K562 (cell line): ENCODE results near the gene CEP85L. TPM values are rescaled to one million over a fixed set of nuclear protein-coding genes. Genes with fewer than 3 reads are reported as not detected.

Source experiments
- ATAC-seq: fragments of 200-7000 bp; cut with Tn5 transposase; 3 replicates; pipeline ENCODE4 v1.9.1; 2020; ENCODE audit warnings: moderate library complexity
- BruUV-seq: library from RNA; stranded (reverse); fragments of 400-500 nt; replicated peaks from 2 replicates; lab custom pipeline; 2021; lab: Mats Ljungman, UMichigan
- CTCF ChIA-PET: fragments of 300-600 bp; formaldehyde crosslinking; extraction: SDS; loops from one replicate; lab custom pipeline; 2021; ENCODE audit warnings: low intra/inter-chr PET ratio; lab: Yijun Ruan, JAX
- POLR2A ChIA-PET: fragments of 300-600, 350-650 bp; sonication (Branson Sonifier 250); formaldehyde crosslinking; extraction: SDS; loops from one replicate; lab custom pipeline; 2021; ENCODE audit warnings: antibody characterized with exemption, inconsistent platforms; lab: Yijun Ruan, JAX
- DNase-seq, 4 experiments: peaks; one replicate each; pipeline versions ENCODE4 v3.0.0 to v3.0.0-alpha.2; 2011 to 2018; ENCODE audit warnings: low spot score in 3 of 4, mixed read lengths in 3 of 4; ENCODE audit errors: extremely low read depth in 1 of 4
- FAIRE-seq: peaks from 2 replicates; lab custom pipeline; 2011; peaks lifted over from hg19 to GRCh38; lab: Jason Lieb, UNC
- H2AFZ ChIP-seq: 2 replicates; pipeline ENCODE4 v1.6.0; 2011; ENCODE audit warnings: low read depth, low read length, control low read depth, inconsistent platforms
- H3K27ac ChIP-seq: fragments of 200-600 bp; 3 replicates; pipeline ENCODE4 v1.8.0; 2011; ENCODE audit warnings: low read depth, mild to moderate bottlenecking, control low read depth, inconsistent platforms, low read length, moderate library complexity, mixed read lengths; ENCODE audit errors: extremely low read depth
- H3K27me3 ChIP-seq, 2 experiments: fragments of 300-600 bp in 1 of 2; 2 replicates in 1 of 2; 3 replicates in 1 of 2; pipeline versions ENCODE4 v1.6.0 to v1.8.0; 2011; ENCODE audit warnings: inconsistent platforms in 2 of 2, low read length in 2 of 2, mild to moderate bottlenecking in 1 of 2, mixed read lengths in 1 of 2, moderate library complexity in 1 of 2; ENCODE audit not compliant: control insufficient read depth in 2 of 2, insufficient read depth in 2 of 2
- H3K36me3 ChIP-seq: fragments of 300-600 bp; 3 replicates; pipeline ENCODE4 v1.8.0; 2011; ENCODE audit warnings: mild to moderate bottlenecking, low read length, inconsistent platforms; ENCODE audit not compliant: control insufficient read depth, insufficient read depth
- H3K4me1 ChIP-seq, 2 experiments: fragments of 200-600 bp in 1 of 2; replicated peaks in 1 of 2; 2 replicates in 1 of 2; 3 replicates in 1 of 2; pipeline versions ENCODE4 v1.5.1 to v1.8.0; 2011; ENCODE audit warnings: inconsistent platforms in 2 of 2, low read length in 2 of 2, mild to moderate bottlenecking in 1 of 2, mixed read lengths in 1 of 2, moderate library complexity in 1 of 2; ENCODE audit not compliant: control insufficient read depth in 2 of 2, insufficient read depth in 2 of 2
- H3K4me2 ChIP-seq: 2 replicates; pipeline ENCODE4 v1.6.1; 2011; ENCODE audit warnings: low read length, control low read depth, inconsistent platforms, mixed read lengths; ENCODE audit not compliant: insufficient read depth
- H3K4me3 ChIP-seq: fragments of 200-600 bp; sonication (generic), shearing (Covaris generic); 2 replicates; pipeline ENCODE4 v1.5.1; 2016; ENCODE audit warnings: control low read depth, inconsistent platforms
- H3K79me2 ChIP-seq: fragments of 200-600 bp; 3 replicates; pipeline ENCODE4 v1.8.0; 2011; ENCODE audit warnings: low read length, inconsistent platforms; ENCODE audit not compliant: control insufficient read depth, insufficient read depth
- H3K9ac ChIP-seq, 2 experiments: 2 replicates each; pipeline versions ENCODE4 v1.6.0 to v1.6.1; 2011; ENCODE audit warnings: low read depth in 2 of 2, low read length in 2 of 2, control low read depth in 1 of 2, inconsistent platforms in 1 of 2, mild to moderate bottlenecking in 1 of 2, mixed read lengths in 1 of 2; ENCODE audit not compliant: insufficient read depth in 1 of 2
- H3K9me1 ChIP-seq: one replicate; pipeline ENCODE4 v1.6.0; 2011; ENCODE audit warnings: inconsistent platforms, mild to moderate bottlenecking, low read length, moderate library complexity; ENCODE audit not compliant: control insufficient read depth, insufficient read depth
- H3K9me3 ChIP-seq: replicated peaks from 2 replicates; pipeline ENCODE4 v1.5.1; 2011; ENCODE audit warnings: low read depth, low read length, inconsistent platforms; ENCODE audit not compliant: control insufficient read depth, insufficient read depth
- H4K20me1 ChIP-seq: replicated peaks from 2 replicates; pipeline ENCODE4 v1.6.1; 2011; ENCODE audit warnings: low read length, inconsistent platforms, mixed read lengths; ENCODE audit not compliant: control insufficient read depth, insufficient read depth
- CHAMP1 ChIP-seq: fragments of 450-650 bp; IDR thresholded peaks from 2 replicates; pipeline ENCODE4 v1.6.1; 2016; ENCODE audit warnings: mild to moderate bottlenecking
- CXXC5 ChIP-seq: fragments of 250-450 bp; sonication (Bioruptor Pico); IDR thresholded peaks from 2 replicates; pipeline ENCODE4 v1.8.0; 2022; ENCODE audit warnings: inconsistent platforms, mild to moderate bottlenecking, moderate library complexity
- FOSL1 ChIP-seq: fragments of 200-800 bp; sonication (Bioruptor generic); conservative IDR thresholded peaks from 2 replicates; pipeline ENCODE4 v1.6.1; 2016; ENCODE audit warnings: missing genetic modification characterization, missing compliant biosample characterization
- HDAC1 ChIP-seq, 2 experiments: fragments of 450-650 bp; IDR thresholded peaks; 2 replicates each; pipeline ENCODE4 v1.6.1; 2016 to 2017; ENCODE audit warnings: inconsistent platforms in 1 of 2, mild to moderate bottlenecking in 1 of 2, moderate library complexity in 1 of 2
- JUND ChIP-seq, 2 experiments: IDR thresholded peaks; 2 replicates in 1 of 2; 3 replicates in 1 of 2; pipeline ENCODE4 v1.6.1; 2011; ENCODE audit warnings: borderline replicate concordance in 2 of 2, low read depth in 2 of 2, low read length in 2 of 2, improper control_type of control experiment in 1 of 2, missing biosample characterization in 1 of 2, missing genetic modification characterization in 1 of 2, missing genetic modification reagents in 1 of 2
- LCOR ChIP-seq: sonication (generic); formaldehyde crosslinking; IDR thresholded peaks from 2 replicates; pipeline ENCODE4 v1.8.0; 2022; ENCODE audit warnings: mild to moderate bottlenecking, missing genetic modification reagents
- MNT ChIP-seq, 2 experiments: fragments of 450-650 bp; conservative IDR thresholded peaks; 2 replicates each; pipeline ENCODE4 v1.6.1; 2017; ENCODE audit warnings: mild to moderate bottlenecking in 2 of 2, moderate library complexity in 2 of 2
- PTRF ChIP-seq: fragments of 450-650 bp; IDR thresholded peaks from 2 replicates; pipeline ENCODE4 v1.6.1; 2016; ENCODE audit warnings: mild to moderate bottlenecking, missing genetic modification characterization, missing compliant biosample characterization
- RBM17 ChIP-seq: fragments of 200-400 bp; formaldehyde crosslinking; IDR thresholded peaks from 2 replicates; pipeline ENCODE4 v1.6.1; 2017; ENCODE audit warnings: low read depth, mild to moderate bottlenecking, low read length, borderline replicate concordance
- SIN3A ChIP-seq, 2 experiments: fragments of 150-350 bp in 1 of 2; IDR thresholded peaks; 2 replicates each; pipeline ENCODE4 v1.6.1; 2011 to 2016; ENCODE audit warnings: borderline replicate concordance in 2 of 2, low read depth in 2 of 2, low read length in 2 of 2, mild to moderate bottlenecking in 2 of 2, moderate library complexity in 2 of 2; ENCODE audit not compliant: control insufficient read depth in 1 of 2
- WGBS: fragments of 100-300 bp; shearing (Covaris generic); methylation state at CpG from one replicate; pipeline ENCODE4 v1.1.6; 2016; ENCODE audit warnings: low coverage, mixed read lengths; ENCODE audit not compliant: insufficient coverage; ENCODE audit errors: missing lambda C conversion rate; 5-methylcytosine and 5-hydroxymethylcytosine counted together
- in situ Hi-C: fragments of 300-500 bp; cut with MboI; formaldehyde crosslinking; loops from 4 replicates; pipeline ENCODE4 v1.15.0; 2018; ENCODE audit warnings: inconsistent platforms, mixed read lengths
- intact Hi-C: fragments of 100-400 bp; cut with micrococcal nuclease; formaldehyde crosslinking; loops from 2 replicates; pipeline ENCODE4 v1.14.2; 2022
- polyA plus RNA-seq, 8 experiments: library from polyadenylated mRNA; depleted of rRNA in 4 of 8; stranded (reverse) in 5 of 8; unstranded in 3 of 8; fragments of >200 nt; fragmentation: Nextera tagmentation in 2 of 8; fragmentation: Illumina TruSeq in 1 of 8; extraction: Ambion mirVana in 2 of 8; extraction: Trizol in 1 of 8; gene quantifications; 2 replicates each; pipeline versions ENCODE4 v1.2.1 to v1.2.3, GENCODE V29; 2011 to 2014; ENCODE audit warnings: inconsistent platforms in 1 of 8, missing spikeins in 1 of 8
- total RNA-seq, 7 experiments: library from RNA; depleted of rRNA in 6 of 7; stranded (reverse); fragments of >200 nt in 6 of 7; fragmentation: Illumina TruSeq in 2 of 7; extraction: Trizol in 2 of 7; gene quantifications; 2 replicates each; pipeline versions ENCODE4 v1.2.1 to v1.2.3, GENCODE V29; 2011 to 2021; ENCODE audit warnings: low replicate concordance in 1 of 7

The CEP85L gene
- total and polyA plus RNA-seq, 9 of the 15 experiments (the other 6 are each of a cell fraction or from before 2014, with no cell fraction given) = 4.5 to 15.8 (median 8.3) TPM

- H3K4me3 ChIP-seq = no peak overlapping the region
- no peak overlapping the region for H3K9ac ChIP-seq
- H3K27ac ChIP-seq = no peak overlapping the region
- CTCF ChIA-PET = no interaction called here
- no peaks in the 10 kb centered on the region for H3K9me3 ChIP-seq
- ATAC-seq = peak; percentile 60
- no peak overlapping the region for H2AFZ ChIP-seq
- intact Hi-C loops (no loop called here), in situ Hi-C loops (no loop called here)
- DNase-seq = peak in 2 of 4 experiments; percentile 16 to 52
- peaks cover 4 to 14% of the 10 kb centered on the region in 2 experiments; a peak in 4 of 5 replicates for H3K4me1 ChIP-seq
- 13% methylated on average over 4 of the region's 4 CpGs for WGBS
- no peak for FAIRE-seq
- POLR2A ChIA-PET = interaction anchor here (0.6 to 1.8 kb wide), 5 partner anchors 11 to 590 kb away, joined by 3 to 6 read pairs (median 4); no protein-coding TSS in a partner anchor
- H3K79me2 ChIP-seq = peaks cover 7% of the 10 kb centered on the region; the same call in 2 of the 3 replicates
- H3K4me2 ChIP-seq = no peak overlapping the region
- no TSS peak for BruUV-seq
- H3K9me1 ChIP-seq = no peaks in the 10 kb centered on the region
- H3K36me3 ChIP-seq = no peaks in the 10 kb centered on the region
- H4K20me1 ChIP-seq = no peaks in the 10 kb centered on the region
- no peaks in the 10 kb centered on the region for H3K27me3 ChIP-seq
- TF ChIP-seq CHAMP1 = peak; percentile 29; the same call in 1 of the 2 replicates
- TF ChIP-seq MNT (conservative IDR thresholded peaks at IDR 0.05) = 0 out of 4 replicates have a peak, but pooled peaks of 1 of the 2 experiments have one; percentile 34
- TF ChIP-seq HDAC1 (IDR thresholded peaks at IDR 0.05) = 0 out of 4 replicates have a peak, but pooled peaks of 1 of the 2 experiments have one; percentile 32
- no peak for TF ChIP-seq RBM17
- TF ChIP-seq LCOR (CRISPR knock-in tag) = 0 out of 2 replicates have a peak, but pooled peaks have one; percentile 30
- TF ChIP-seq CXXC5 (CRISPR knock-in tag) = peak; percentile 44
- peak; percentile 62; the same call in 1 of the 2 replicates for TF ChIP-seq JUND (IDR thresholded peaks at IDR 0.05; ENCODE audit: borderline replicate concordance, low read depth, low read length)
- TF ChIP-seq JUND (tag; IDR thresholded peaks at IDR 0.05; ENCODE audit: borderline replicate concordance, low read depth, low read length) = peak; percentile 52; the same call in 1 of the 3 replicates
- TF ChIP-seq SIN3A (IDR thresholded peaks at IDR 0.05; ENCODE audit: borderline replicate concordance in 2 of 2, control insufficient read depth in 1 of 2, low read depth in 2 of 2, low read length in 2 of 2) = 0 out of 4 replicates have a peak, but pooled peaks of 1 of the 2 experiments have one; percentile 16
- no peak for TF ChIP-seq PTRF (tag)
- no peak for TF ChIP-seq FOSL1 (tag)
Measured at GRCh38 chr6:118677193-118677592, 25.8 kb upstream of the CEP85L start.
